ENCODE data around the gene TCTN2.
A peak's percentile ranks its signal among the peaks of the same experiment; 100 is the strongest.

TCTN2 gene

GRCh38 chr12:123670882-123671728 lies at the start of gene TCTN2:
TCTN2 (plus strand) TSS chr12:123671113; CDS start chr12:123671241, 128 bp downstream.
- peak; percentile 88 to 90 for DNase-seq (ENCODE audit: low read depth in 1 of 2, low spot score in 1 of 2)

GRCh38 chr12:123621619-123622530 lies 49.0 kb upstream of the TCTN2 start:
- no peak for DNase-seq (ENCODE audit: low read depth in 1 of 2, low spot score in 1 of 2)

DNA sequence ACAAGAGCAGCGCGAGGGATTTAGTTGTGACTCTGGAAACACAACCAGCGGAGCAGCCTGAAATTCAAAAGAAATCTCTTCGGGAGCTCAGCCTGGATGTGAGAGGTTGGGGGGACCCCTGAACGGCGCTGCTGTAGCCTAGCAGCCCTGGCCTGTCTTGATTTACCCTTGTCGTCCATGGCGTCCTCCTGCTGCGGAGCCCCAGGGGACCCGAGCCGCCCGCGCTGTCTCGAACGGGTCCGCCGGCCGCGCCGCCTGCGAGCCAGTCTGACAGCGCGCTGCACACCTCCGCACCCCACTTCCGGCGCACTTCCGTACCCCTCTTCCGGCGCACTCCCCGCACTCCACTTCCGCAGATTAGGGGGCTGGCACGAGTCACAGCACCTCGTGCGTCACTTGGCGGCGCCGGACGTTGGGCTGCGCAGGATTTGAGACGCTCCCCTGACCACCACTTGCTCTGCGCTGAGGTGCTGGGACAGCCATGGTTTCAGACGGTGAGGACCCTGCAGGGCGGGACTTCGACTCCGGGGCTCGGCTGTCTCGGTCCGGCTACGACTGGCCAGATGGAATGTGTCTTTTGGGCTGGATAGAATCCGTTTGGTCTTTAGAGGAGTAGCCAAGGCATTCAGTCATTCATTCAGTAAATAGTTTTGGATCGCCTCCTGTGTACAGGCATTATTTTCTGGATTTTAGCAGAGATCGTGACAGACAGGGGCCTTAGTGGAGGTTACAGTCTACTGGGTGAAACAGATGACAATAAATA lies 37.4 kb upstream of the TCTN2 start, which contains the start of the genes EIF2B1 and GTF2H3:
TSS of gene EIF2B1 (minus strand) at position 308 of the 763 bp plus-strand sequence. CDS start at position 179, 129 bp downstream.
TSS of gene GTF2H3 (plus strand) at position 451 of the 763 bp plus-strand sequence. CDS start at position 482, 31 bp downstream.
- peak; percentile 95 to 96 for DNase-seq (ENCODE audit: low read depth in 1 of 2, low spot score in 1 of 2)

DNA sequence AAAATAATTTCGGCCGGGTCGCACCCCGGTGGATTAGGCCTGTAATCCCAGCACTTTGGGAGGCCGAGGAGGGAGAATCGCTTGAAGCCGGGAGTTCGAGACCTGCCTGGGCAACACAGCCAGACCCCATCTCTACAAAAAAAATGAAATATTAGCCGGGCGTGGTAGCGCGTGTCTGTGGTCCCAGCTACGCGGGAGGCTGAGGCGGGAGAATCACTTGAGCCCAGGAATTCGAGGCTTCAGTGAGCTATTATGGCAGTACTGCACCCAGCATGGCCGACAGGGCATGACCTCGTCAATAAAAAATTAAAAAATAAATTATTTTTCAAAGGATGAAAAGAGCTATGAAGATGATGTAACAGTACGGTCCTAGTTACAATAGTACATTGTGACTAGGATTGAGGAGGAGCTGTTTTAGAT lies 36.8 kb upstream of the TCTN2 start:
- no peak for DNase-seq (ENCODE audit: low read depth in 1 of 2, low spot score in 1 of 2)

- no peak for DNase-seq (ENCODE audit: low read depth in 1 of 2, low spot score in 1 of 2)
Measured at GRCh38 chr12:123643911-123644310, 27.0 kb upstream of the TCTN2 start.

DNA sequence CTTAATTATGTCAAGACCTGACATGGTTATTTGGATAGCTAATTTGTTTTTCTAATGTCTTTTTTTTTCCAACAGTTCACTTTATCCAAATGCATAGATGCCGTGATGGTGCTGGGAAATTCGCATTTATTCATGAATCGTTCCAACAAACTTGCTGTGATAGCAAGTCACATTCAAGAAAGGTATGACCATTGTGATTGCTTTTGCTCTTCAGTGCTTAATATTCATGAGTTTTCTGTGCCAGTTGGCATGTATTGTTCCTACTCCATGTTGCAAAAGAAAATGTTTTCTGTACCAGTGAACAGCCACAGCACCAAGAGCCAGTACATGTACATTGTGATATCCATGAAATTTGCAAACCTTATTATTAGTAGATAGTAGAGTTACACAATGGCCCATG lies 25.5 kb upstream of the TCTN2 start:
- DNase-seq (ENCODE audit: low read depth in 1 of 2, low spot score in 1 of 2) = no peak

GRCh38 chr12:123645878-123646277 lies 25.0 kb upstream of the TCTN2 start:
- DNase-seq (ENCODE audit: low read depth in 1 of 2, low spot score in 1 of 2) = no peak

DNA sequence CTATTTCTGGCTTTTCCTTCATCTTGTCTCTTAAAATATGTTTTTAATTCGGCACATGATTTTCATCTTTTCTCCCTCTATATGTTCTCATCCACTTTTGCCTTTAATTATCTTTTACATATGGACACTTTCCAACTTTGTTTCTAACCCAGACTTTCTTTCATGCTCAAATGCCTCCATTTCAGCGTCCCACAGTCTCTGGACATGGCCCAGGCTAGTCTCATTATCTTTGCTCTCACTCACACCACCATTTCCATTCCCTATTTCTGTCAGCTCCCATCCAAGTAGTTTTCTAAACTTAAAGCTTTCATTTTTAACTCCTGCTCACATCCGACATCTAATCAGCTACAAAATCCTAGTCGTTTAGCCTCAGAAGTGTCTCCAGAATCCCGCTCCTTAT lies 22.5 kb upstream of the TCTN2 start:
- no peak for DNase-seq (ENCODE audit: low read depth in 1 of 2, low spot score in 1 of 2)

GRCh38 chr12:123654129-123654701 lies 16.7 kb upstream of the TCTN2 start:
- DNase-seq (ENCODE audit: low read depth in 1 of 2, low spot score in 1 of 2) = no peak

GRCh38 chr12:123655420-123655819 lies 15.5 kb upstream of the TCTN2 start:
- no peak for DNase-seq (ENCODE audit: low read depth in 1 of 2, low spot score in 1 of 2)

DNA sequence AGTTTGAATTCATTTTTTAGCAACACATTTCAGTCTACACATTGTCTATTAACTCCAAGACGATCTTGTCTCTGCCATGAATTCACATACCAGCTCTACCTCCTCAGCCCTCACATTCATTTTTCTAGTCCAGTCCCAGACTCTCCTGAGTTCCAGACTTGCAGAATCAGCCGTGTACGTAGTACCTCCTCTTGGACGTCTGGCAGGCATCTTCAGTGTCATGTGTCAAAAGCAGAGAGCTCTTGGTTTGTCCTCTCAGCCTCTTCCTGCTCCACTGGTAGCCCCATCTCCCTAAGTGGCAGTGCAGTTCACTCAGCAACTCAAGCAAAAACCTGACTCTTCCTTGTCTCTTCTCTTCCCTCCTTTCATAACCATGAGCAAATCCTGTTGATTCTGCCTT lies 14.5 kb upstream of the TCTN2 start:
- no peak for DNase-seq (ENCODE audit: low read depth in 1 of 2, low spot score in 1 of 2)

DNA sequence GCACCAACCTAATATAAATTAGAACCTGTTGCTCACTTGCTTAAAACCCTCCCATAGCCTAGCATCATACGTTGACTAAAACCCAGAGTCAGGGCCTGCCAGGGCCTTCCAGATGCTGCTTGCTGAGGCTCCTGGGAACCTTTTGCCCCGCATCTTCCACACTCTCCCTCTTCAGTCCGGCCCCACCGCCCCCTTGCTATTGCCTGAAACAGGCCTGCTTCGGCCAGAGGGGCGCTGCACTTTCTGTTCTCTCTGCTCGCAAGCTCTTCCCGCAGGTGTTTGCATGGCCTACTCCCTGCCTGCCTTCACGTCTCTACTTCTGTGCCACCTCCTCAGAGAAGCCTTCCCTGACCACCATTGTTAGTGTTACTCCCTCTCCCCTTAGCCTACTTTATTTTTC lies 13.7 kb upstream of the TCTN2 start:
- no peak for DNase-seq (ENCODE audit: low read depth in 1 of 2, low spot score in 1 of 2)

DNA sequence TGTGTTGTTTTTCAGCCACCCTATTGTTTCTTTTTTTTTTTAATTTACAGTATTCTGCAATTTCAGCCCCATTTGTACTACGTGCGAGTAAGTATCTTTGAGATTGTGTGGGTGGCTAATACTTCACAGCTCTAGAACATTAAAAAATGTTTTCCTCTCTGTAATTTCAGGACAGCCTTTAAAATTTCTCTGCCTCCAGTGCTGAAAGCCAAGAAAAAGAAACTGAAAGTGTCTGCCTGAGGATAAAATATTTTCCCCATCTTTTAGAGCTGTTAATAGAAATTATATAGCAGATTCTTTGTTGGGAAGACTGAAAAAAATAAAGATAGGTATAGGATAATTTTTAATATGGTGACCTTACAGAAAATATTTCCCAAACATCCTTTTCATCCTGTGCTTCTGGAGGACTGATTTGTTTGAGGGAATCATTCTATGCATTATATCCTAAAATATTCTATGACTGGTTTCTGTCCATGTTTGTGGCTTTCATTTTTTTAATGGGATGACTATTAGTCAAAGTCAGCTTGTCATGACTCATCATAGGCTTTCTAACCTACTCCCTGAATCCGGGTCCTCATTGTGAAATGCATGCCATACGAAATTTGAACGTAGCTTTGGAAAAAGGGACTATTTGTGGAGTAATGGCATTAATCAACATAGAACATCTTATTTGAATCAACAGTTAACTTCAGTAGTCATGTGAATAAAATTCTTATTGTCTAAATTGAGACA lies 10.8 kb upstream of the TCTN2 start:
- DNase-seq (ENCODE audit: low read depth in 1 of 2, low spot score in 1 of 2) = no peak

GRCh38 chr12:123667771-123668170 lies 3.1 kb upstream of the TCTN2 start:
- DNase-seq (ENCODE audit: low read depth in 1 of 2, low spot score in 1 of 2) = no peak

DNA sequence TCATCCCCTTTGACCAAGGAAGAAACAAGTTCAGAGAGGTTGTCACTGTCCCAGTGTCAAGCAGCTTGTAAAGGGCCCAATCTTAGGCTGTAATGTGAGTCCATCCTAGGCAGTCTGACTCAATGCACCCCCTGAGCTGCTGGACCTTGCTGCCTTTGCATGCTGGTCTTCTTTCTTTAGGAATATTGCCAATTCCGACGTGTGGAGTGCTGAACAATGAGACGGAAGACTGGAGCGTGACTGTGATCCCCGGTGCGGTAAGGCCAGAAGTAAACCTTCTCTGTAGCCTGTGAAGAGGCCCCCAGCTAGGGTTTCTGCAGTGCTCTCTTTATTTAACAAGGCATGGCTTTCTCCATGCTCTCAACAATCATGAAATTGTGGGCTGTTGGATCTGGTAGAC lies 963 bp downstream of the TCTN2 start:
- DNase-seq (ENCODE audit: low read depth in 1 of 2, low spot score in 1 of 2) = no peak

DNA sequence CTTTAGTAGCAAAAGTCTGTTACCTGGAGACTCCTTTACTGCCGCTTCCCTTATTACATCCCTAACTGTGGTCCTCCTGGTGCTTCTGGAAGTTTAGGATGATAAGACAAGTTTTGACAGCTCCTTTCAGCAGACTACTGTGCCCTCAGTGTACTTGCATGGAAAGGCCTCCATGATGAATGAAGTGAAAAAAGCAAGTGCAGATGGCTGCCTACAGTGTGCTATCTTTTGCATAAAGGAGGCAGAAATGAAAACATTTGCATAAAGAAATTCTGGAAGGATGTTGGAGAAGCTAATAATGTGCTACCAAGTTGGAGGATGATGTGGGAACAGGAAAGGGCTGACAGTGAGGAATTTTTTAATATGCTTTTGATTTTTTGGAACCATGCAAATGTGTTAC lies 4.5 kb downstream of the TCTN2 start:
- no peak for DNase-seq (ENCODE audit: low read depth in 1 of 2, low spot score in 1 of 2)

DNA sequence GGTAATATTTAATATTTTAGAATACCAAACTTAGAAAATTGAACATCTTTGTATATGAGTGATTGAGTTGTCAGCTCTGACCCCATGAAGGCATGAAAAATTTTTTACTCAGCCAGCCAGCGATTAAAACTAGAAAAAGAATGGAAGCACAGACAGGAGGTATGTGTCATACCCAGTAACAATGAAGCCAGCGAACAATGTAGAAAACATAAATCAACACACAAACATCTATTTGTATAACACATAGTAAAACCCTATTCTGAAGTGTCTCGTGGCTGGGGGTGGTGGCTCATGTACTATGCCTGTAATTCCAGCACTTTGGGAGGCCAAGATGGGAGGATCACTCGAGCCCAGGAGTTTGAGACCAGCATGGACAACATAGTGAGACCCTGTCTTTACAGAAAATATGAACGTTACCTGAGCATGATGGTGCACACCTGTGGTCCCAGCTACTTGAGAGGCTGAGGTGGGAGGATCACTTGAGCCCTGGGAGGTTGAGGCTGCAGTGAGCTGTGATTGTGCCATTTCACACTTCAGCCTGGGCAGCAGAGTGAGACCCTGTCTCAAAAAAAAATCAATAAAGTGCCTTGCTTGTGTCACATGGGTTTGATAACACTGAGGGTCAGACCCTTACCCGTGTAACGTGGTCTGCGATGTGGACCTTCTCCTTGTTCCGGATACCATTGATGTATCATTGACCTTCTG lies 5.9 kb downstream of the TCTN2 start:
- DNase-seq (ENCODE audit: low read depth in 1 of 2, low spot score in 1 of 2) = no peak

GRCh38 chr12:123678981-123679380 lies 8.1 kb downstream of the TCTN2 start:
- no peak for DNase-seq (ENCODE audit: low read depth in 1 of 2, low spot score in 1 of 2)

DNA sequence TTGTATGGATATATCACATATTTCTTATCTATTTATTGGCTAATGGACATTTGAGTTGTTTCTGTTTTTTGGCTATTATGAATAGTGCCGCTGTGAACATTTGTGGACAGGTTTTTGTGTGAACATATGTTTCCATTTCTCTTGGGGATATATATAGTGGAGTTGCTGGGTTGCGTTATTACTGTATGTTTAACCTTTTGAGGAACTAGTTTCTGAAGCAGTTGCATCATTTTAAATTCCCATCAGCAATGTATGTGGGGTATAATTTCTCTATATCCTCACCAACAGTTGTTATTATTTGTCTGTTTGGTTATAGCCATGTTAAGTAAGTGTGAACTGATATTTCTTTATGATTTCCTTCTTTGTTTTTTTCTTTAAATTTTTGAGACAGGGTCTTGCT lies 10.7 kb downstream of the TCTN2 start:
- DNase-seq (ENCODE audit: low read depth in 1 of 2, low spot score in 1 of 2) = no peak
